Measurements from ENCODE around the gene NGEF. TPM values are rescaled to one million over a fixed set of nuclear protein-coding genes. Genes with fewer than 3 reads are reported as not detected.
A peak's percentile ranks its signal among the peaks of the same experiment; 100 is the strongest.

The NGEF gene
- total and polyA plus RNA-seq, 3 donors from 2014 or later = 7.9 to 28.7 (median 15.6) TPM

DNA sequence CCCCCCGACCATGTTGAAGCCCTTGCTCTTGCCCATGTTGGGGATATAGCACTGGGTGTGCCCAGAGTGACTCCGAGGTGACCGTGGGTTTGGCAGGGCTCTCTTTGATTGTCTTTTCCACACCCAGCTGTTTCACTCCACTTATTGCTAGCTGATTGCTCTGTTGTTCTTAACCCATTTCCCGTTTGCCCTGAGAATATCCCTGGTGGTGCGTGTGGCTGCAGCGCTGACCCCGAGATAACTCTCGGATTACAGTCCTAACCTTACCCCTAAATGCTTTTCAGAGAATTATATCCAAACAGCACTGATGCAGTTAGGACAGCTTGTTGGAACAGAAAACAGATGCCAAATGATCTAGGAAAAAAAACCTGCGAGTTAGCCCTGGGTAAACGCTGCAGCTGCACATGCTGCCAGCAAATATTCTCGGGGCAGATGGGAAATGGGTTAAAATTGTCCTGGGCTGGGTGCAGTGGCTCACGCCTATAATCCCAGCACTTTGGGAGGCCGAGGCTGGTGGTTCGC, 177.3 kb downstream of the NGEF start:
- Histone ChIP-seq H3K27ac (no peak overlapping the region), H3K27me3 (no peaks in the 10 kb centered on the region), H3K4me3 (no peak overlapping the region), H3K36me3 (ENCODE audit: low read depth, missing control alignments) (no peaks in the 10 kb centered on the region), H3K9me3 (no peaks in the 10 kb centered on the region), H3K4me1 (no peaks in the 10 kb centered on the region)
- 87 to 92% methylated on average over 14 of the region's 14 CpGs for WGBS, 2 donors
- no peak for TF ChIP-seq POLR2A (IDR thresholded peaks at IDR 0.05)
- TF ChIP-seq, protein P1, sequence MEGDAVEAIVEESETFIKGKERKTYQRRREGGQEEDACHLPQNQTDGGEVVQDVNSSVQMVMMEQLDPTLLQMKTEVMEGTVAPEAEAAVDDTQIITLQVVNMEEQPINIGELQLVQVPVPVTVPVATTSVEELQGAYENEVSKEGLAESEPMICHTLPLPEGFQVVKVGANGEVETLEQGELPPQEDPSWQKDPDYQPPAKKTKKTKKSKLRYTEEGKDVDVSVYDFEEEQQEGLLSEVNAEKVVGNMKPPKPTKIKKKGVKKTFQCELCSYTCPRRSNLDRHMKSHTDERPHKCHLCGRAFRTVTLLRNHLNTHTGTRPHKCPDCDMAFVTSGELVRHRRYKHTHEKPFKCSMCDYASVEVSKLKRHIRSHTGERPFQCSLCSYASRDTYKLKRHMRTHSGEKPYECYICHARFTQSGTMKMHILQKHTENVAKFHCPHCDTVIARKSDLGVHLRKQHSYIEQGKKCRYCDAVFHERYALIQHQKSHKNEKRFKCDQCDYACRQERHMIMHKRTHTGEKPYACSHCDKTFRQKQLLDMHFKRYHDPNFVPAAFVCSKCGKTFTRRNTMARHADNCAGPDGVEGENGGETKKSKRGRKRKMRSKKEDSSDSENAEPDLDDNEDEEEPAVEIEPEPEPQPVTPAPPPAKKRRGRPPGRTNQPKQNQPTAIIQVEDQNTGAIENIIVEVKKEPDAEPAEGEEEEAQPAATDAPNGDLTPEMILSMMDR (IDR thresholded peaks at IDR 0.05) = no peak
- no peak for DNase-seq
- intact Hi-C loops (cut with DNase I; ENCODE audit: low total_unique reads) = no loop called here

DNA sequence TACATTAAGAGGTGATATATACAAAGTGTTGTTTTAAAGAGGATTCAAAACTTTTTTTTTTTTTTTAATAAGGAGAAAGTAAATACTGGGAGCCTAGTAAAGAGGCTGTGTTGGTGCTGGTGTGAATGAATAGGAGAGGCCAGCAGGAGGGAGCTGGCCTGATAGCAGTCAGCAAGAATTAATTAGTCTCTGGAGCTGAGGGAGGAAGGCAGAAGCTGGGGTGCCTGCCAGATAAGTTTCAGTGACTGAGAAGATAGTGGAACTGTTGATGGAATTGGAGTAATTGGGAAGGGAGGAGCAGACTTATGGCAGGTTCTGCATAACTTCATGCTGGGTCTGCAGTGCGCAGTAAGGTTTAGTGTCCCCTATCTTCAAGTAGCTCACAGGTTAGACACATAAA, 179.2 kb downstream of the NGEF start:
- H3K27me3 ChIP-seq = no peaks in the 10 kb centered on the region
- 80 to 81% methylated on average over 1 of the region's 1 CpG for WGBS, 2 donors
- TF ChIP-seq, protein P1 (IDR thresholded peaks at IDR 0.05) = no peak
- no peak for TF ChIP-seq POLR2A (IDR thresholded peaks at IDR 0.05)
- H3K4me3 ChIP-seq = no peak overlapping the region
- H3K4me1 ChIP-seq = peaks cover under 1% of the 10 kb centered on the region
- DNase-seq = peak; percentile 80
- H3K27ac ChIP-seq = no peak overlapping the region
- intact Hi-C loops (cut with DNase I; ENCODE audit: low total_unique reads) = no loop called here
- H3K9me3 ChIP-seq = no peaks in the 10 kb centered on the region
- no peaks in the 10 kb centered on the region for H3K36me3 ChIP-seq (ENCODE audit: low read depth, missing control alignments)

DNA sequence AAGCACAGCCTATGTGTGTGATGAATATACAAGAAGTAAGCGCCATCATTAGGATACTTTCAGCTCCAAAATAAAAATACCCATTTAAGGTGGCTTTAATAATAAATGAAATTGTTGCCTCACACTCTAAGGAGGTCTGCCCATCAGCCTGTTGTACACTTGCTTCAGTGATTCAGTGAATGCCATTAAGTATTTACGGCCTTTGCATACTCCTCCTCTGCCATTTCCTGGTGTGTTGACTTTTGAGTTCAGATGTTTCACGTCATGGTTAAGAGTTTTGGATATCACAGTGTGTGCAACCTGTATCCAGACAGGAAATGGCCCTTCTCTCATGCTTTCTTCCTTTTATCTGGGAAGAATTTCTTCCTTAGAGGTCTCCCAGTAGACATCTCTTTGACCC, 181.6 kb downstream of the NGEF start:
- H3K36me3 ChIP-seq (ENCODE audit: low read depth, missing control alignments) = no peaks in the 10 kb centered on the region
- 84 to 94% methylated on average over 3 of the region's 3 CpGs for WGBS, 2 donors

DNA sequence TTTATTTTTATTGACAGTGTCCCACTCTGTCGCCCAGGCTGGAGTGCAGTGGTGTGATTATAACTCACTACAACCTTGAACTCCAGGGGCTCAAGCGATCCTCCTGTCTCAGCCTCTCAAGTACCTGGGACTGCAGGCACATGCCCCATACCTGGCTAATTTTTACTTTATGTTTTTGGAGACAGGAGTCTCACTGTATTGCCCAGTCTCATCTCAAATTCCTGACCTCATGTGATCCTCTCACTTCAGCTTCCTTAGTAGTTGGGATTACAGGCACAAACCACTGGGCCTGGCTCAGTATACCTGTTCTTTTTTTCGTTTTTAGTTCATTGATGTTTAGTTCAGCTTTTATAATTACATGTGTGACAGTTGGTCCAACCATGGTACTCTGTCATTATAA, 183.1 kb downstream of the NGEF start:
- Histone ChIP-seq H3K27ac (no peak overlapping the region), H3K4me3 (no peak overlapping the region), H3K36me3 (ENCODE audit: low read depth, missing control alignments) (no peaks in the 10 kb centered on the region), H3K27me3 (no peaks in the 10 kb centered on the region), H3K4me1 (peaks cover 6% of the 10 kb centered on the region), H3K9me3 (no peaks in the 10 kb centered on the region)
- no peak for DNase-seq
- WGBS, 2 donors = 82 to 85% methylated on average over 3 of the region's 3 CpGs
- intact Hi-C loops (cut with DNase I; ENCODE audit: low total_unique reads) = no loop called here
- TF ChIP-seq, protein P1 (IDR thresholded peaks at IDR 0.05) = no peak
- TF ChIP-seq POLR2A (IDR thresholded peaks at IDR 0.05) = no peak

More for the DNA sequence above, 181.6 kb downstream of the NGEF start:
- H3K4me1 ChIP-seq = peaks cover 6% of the 10 kb centered on the region
- no peak overlapping the region for H3K27ac ChIP-seq
- H3K27me3 ChIP-seq = no peaks in the 10 kb centered on the region
- TF ChIP-seq POLR2A (IDR thresholded peaks at IDR 0.05) = no peak
- TF ChIP-seq, protein P1 (IDR thresholded peaks at IDR 0.05) = no peak
- H3K9me3 ChIP-seq = no peaks in the 10 kb centered on the region
- intact Hi-C loops (cut with DNase I; ENCODE audit: low total_unique reads) = no loop called here
- no peak overlapping the region for H3K4me3 ChIP-seq
- no peak for DNase-seq

Small RNAs within 50 kb of the gene (small RNA-seq; reads per million reads assigned to genes)
- gene RF00019 = 0 reads per million in 2 donors

Other genes with a start within 250 kb of the NGEF start
- gene KCNJ13, start 236.7 kb downstream of the NGEF start, total RNA-seq = 1 to 10 TPM; 1.3 to 2.8 TPM
- 0.25 TPM for gene KCNJ13, start 236.7 kb downstream of the NGEF start, polyA plus RNA-seq (ENCODE audit: insufficient read depth, low read depth, low replicate concordance)
- gene SNORC, start 143.0 kb downstream of the NGEF start, total RNA-seq = 10 to 100 TPM; 14.5 to 15.9 TPM
- gene SNORC, start 143.0 kb downstream of the NGEF start, polyA plus RNA-seq (ENCODE audit: insufficient read depth, low read depth, low replicate concordance) = 7.3 TPM
- gene NEU2, start 19.4 kb upstream of the NGEF start, total RNA-seq = not detected
- not detected for gene NEU2, start 19.4 kb upstream of the NGEF start, polyA plus RNA-seq (ENCODE audit: insufficient read depth, low read depth, low replicate concordance)
- 10 to 100 TPM in 1 of 2 donors, 1 to 10 TPM in 1; 5.7 to 11.2 TPM for gene INPP5D, start 47.1 kb upstream of the NGEF start, total RNA-seq
- 12.7 TPM for gene INPP5D, start 47.1 kb upstream of the NGEF start, polyA plus RNA-seq (ENCODE audit: insufficient read depth, low read depth, low replicate concordance)
- 10 to 100 TPM; 47.2 to 53.1 TPM for gene ATG16L1, start 238.4 kb upstream of the NGEF start, total RNA-seq
- 37.3 TPM for gene ATG16L1, start 238.4 kb upstream of the NGEF start, polyA plus RNA-seq (ENCODE audit: insufficient read depth, low read depth, low replicate concordance)